ENCODE measurements around the gene KCNJ15. TPM values are rescaled to one million over a fixed set of nuclear protein-coding genes. Genes with fewer than 3 reads are reported as not detected.

The KCNJ15 gene
- polyA plus RNA-seq, 1 donor = 0.23 TPM

GRCh38 chr21:38327984-38328383 lies 71.2 kb downstream of the KCNJ15 start:
- DNase-seq = no peak

- DNase-seq = no peak
Measured at GRCh38 chr21:38329162-38329561, 72.4 kb downstream of the KCNJ15 start.

- no peak for DNase-seq
Measured at GRCh38 chr21:38330666-38331065, 73.9 kb downstream of the KCNJ15 start.

- DNase-seq = no peak
Measured at GRCh38 chr21:38333301-38334272, 76.8 kb downstream of the KCNJ15 start.

- DNase-seq = no peak
Measured at GRCh38 chr21:38334866-38335265, 78.1 kb downstream of the KCNJ15 start.

- DNase-seq = no peak
Measured at GRCh38 chr21:38337793-38338192, 81.0 kb downstream of the KCNJ15 start.

- no peak for DNase-seq
Measured at GRCh38 chr21:38340131-38340530, 83.3 kb downstream of the KCNJ15 start.

GRCh38 chr21:38341546-38342012 lies 84.8 kb downstream of the KCNJ15 start:
- no peak for DNase-seq

- no peak for DNase-seq
Measured at GRCh38 chr21:38342739-38343138, 85.9 kb downstream of the KCNJ15 start.

GRCh38 chr21:38343691-38344090 lies 86.9 kb downstream of the KCNJ15 start:
- no peak for DNase-seq

GRCh38 chr21:38346286-38346685 lies 89.5 kb downstream of the KCNJ15 start:
- no peak for DNase-seq

GRCh38 chr21:38349111-38349746 lies 92.4 kb downstream of the KCNJ15 start:
- peak; percentile 43 for DNase-seq

- no peak for DNase-seq
Measured at GRCh38 chr21:38349977-38350376, 93.2 kb downstream of the KCNJ15 start.

- no peak for DNase-seq
Measured at GRCh38 chr21:38350684-38351083, 93.9 kb downstream of the KCNJ15 start.

- no peak for DNase-seq
Measured at GRCh38 chr21:38351176-38351959, 94.6 kb downstream of the KCNJ15 start.

GRCh38 chr21:38351961-38352521 lies 95.2 kb downstream of the KCNJ15 start:
- no peak for DNase-seq

GRCh38 chr21:38352536-38353219 lies 95.9 kb downstream of the KCNJ15 start:
- peak; percentile 43 for DNase-seq

GRCh38 chr21:38354231-38354630 lies 97.4 kb downstream of the KCNJ15 start:
- no peak for DNase-seq

GRCh38 chr21:38354746-38355145 lies 98.0 kb downstream of the KCNJ15 start:
- DNase-seq = no peak

- DNase-seq = no peak
Measured at GRCh38 chr21:38355353-38355752, 98.6 kb downstream of the KCNJ15 start.

- peak; percentile 83 for DNase-seq
Measured at GRCh38 chr21:38355992-38356781, 99.4 kb downstream of the KCNJ15 start.

All from hindlimb muscle (tissue), 1 donor.